Measurements from ENCODE around the gene DYNC1LI1.
"Not testable (repeated sequence)": the region's sequence is repeated elsewhere in the genome, so short reads cannot be mapped to it uniquely, and the experiment has no call there.

DYNC1LI1 gene

GRCh38 chr3:32583708-32584107 lies 13.1 kb upstream of the DYNC1LI1 start:
- DNase-seq (ENCODE audit: low spot score) = peak; percentile 50

GRCh38 chr3:32578669-32579068 lies 8.0 kb upstream of the DYNC1LI1 start:
- not testable (repeated sequence) for DNase-seq (ENCODE audit: low spot score)

- DNase-seq (ENCODE audit: low spot score) = peak; percentile 66
Observed at GRCh38 chr3:32577581-32578556, 7.2 kb upstream of the DYNC1LI1 start.

- no peak for DNase-seq (ENCODE audit: low spot score)
Observed at GRCh38 chr3:32577174-32577573, 6.5 kb upstream of the DYNC1LI1 start.

GRCh38 chr3:32575451-32576113 lies 4.9 kb upstream of the DYNC1LI1 start:
- no peak for DNase-seq (ENCODE audit: low spot score)

- DNase-seq (ENCODE audit: low spot score) = no peak
Observed at GRCh38 chr3:32571192-32571485, 481 bp upstream of the DYNC1LI1 start.

GRCh38 chr3:32569540-32570420 lies 878 bp downstream of the DYNC1LI1 start:
- DNase-seq (ENCODE audit: low spot score) = peak; percentile 23

- no peak for DNase-seq (ENCODE audit: low spot score)
Observed at GRCh38 chr3:32568953-32569352, 1.7 kb downstream of the DYNC1LI1 start.

- no peak for DNase-seq (ENCODE audit: low spot score)
Observed at GRCh38 chr3:32564195-32564594, 6.5 kb downstream of the DYNC1LI1 start.

- DNase-seq (ENCODE audit: low spot score) = no peak
Observed at GRCh38 chr3:32562640-32563039, 8.0 kb downstream of the DYNC1LI1 start.

GRCh38 chr3:32557640-32558352 lies 12.9 kb downstream of the DYNC1LI1 start:
- DNase-seq (ENCODE audit: low spot score) = no peak

- DNase-seq (ENCODE audit: low spot score) = no peak
Observed at GRCh38 chr3:32556332-32556731, 14.3 kb downstream of the DYNC1LI1 start.

- no peak for DNase-seq (ENCODE audit: low spot score)
Observed at GRCh38 chr3:32553973-32554372, 16.7 kb downstream of the DYNC1LI1 start.

GRCh38 chr3:32553459-32553858 lies 17.2 kb downstream of the DYNC1LI1 start:
- DNase-seq (ENCODE audit: low spot score) = no peak

GRCh38 chr3:32552013-32552412 lies 18.6 kb downstream of the DYNC1LI1 start:
- no peak for DNase-seq (ENCODE audit: low spot score)

- DNase-seq (ENCODE audit: low spot score) = no peak
Observed at GRCh38 chr3:32551496-32551895, 19.2 kb downstream of the DYNC1LI1 start.

- no peak for DNase-seq (ENCODE audit: low spot score)
Observed at GRCh38 chr3:32551087-32551486, 19.6 kb downstream of the DYNC1LI1 start.

- DNase-seq (ENCODE audit: low spot score) = no peak
Observed at GRCh38 chr3:32545305-32545704, 25.4 kb downstream of the DYNC1LI1 start.

- no peak for DNase-seq (ENCODE audit: low spot score)
Observed at GRCh38 chr3:32544894-32545293, 25.8 kb downstream of the DYNC1LI1 start.

- no peak for DNase-seq (ENCODE audit: low spot score)
Observed at GRCh38 chr3:32542807-32543206, 27.9 kb downstream of the DYNC1LI1 start.

- no peak for DNase-seq (ENCODE audit: low spot score)
Observed at GRCh38 chr3:32540899-32541298, 29.8 kb downstream of the DYNC1LI1 start.

GRCh38 chr3:32532434-32532833 lies 38.2 kb downstream of the DYNC1LI1 start:
- no peak for DNase-seq (ENCODE audit: low spot score)

Data from GM03348 (cell line).